H9 (cell line): ENCODE results near the gene CHMP1A. TPM values are rescaled to one million over a fixed set of nuclear protein-coding genes. Genes with fewer than 3 reads are reported as not detected.
A peak's percentile ranks its signal among the peaks of the same experiment; 100 is the strongest.

Source experiments
- DNase-seq: peaks from one replicate; pipeline ENCODE4 v3.0.0-alpha.2; 2017
- H2AFZ ChIP-seq: one replicate; pipeline ENCODE4 v1.6.1; 2013; ENCODE audit warnings: mild to moderate bottlenecking, low read length, control low read depth, moderate library complexity
- H2AK5ac ChIP-seq: 2 replicates; pipeline ENCODE4 v1.6.1; 2013; ENCODE audit warnings: low read length, control low read depth, mixed read lengths; ENCODE audit not compliant: insufficient read length
- H2BK120ac ChIP-seq: one replicate; pipeline ENCODE4 v1.6.1; 2013; ENCODE audit warnings: low read depth, mild to moderate bottlenecking, low read length, control low read depth, inconsistent platforms; ENCODE audit not compliant: poor library complexity, severe bottlenecking
- H2BK12ac ChIP-seq: 2 replicates; pipeline ENCODE4 v1.6.1; 2013; ENCODE audit warnings: low read length, control low read depth, mixed read lengths, low read depth; ENCODE audit not compliant: insufficient read length
- H2BK15ac ChIP-seq: 2 replicates; pipeline ENCODE4 v1.6.1; 2013; ENCODE audit warnings: low read depth, low read length, control low read depth
- H2BK20ac ChIP-seq: one replicate; pipeline ENCODE4 v1.6.1; 2013; ENCODE audit warnings: low read depth, mild to moderate bottlenecking, low read length, control low read depth, inconsistent platforms; ENCODE audit not compliant: poor library complexity, severe bottlenecking
- H2BK5ac ChIP-seq: 2 replicates; pipeline ENCODE4 v1.6.1; 2013; ENCODE audit warnings: low read length, control low read depth, mixed read lengths; ENCODE audit not compliant: insufficient read length
- H3K14ac ChIP-seq: 2 replicates; pipeline ENCODE4 v1.6.1; 2013; ENCODE audit warnings: low read length, control low read depth; ENCODE audit not compliant: insufficient read depth
- H3K18ac ChIP-seq: 2 replicates; pipeline ENCODE4 v1.6.1; 2013; ENCODE audit warnings: low read depth, mild to moderate bottlenecking, mixed read lengths, low read length, control low read depth; ENCODE audit not compliant: insufficient read length
- H3K23ac ChIP-seq: 2 replicates; pipeline ENCODE4 v1.6.1; 2013; ENCODE audit warnings: low read length, control low read depth, mixed read lengths, low read depth; ENCODE audit not compliant: insufficient read length
- H3K23me2 ChIP-seq: 2 replicates; pipeline ENCODE4 v1.6.1; 2013; ENCODE audit warnings: low read depth, mild to moderate bottlenecking, mixed read lengths, low read length, control low read depth; ENCODE audit not compliant: insufficient read length, poor library complexity, severe bottlenecking
- H3K27ac ChIP-seq: 2 replicates; pipeline ENCODE4 v1.5.1; 2013; ENCODE audit warnings: low read length, control low read depth, mixed read lengths, low read depth; ENCODE audit not compliant: insufficient read length
- H3K27me3 ChIP-seq: 2 replicates; pipeline ENCODE4 v1.6.1; 2013; ENCODE audit warnings: low read length, control low read depth, inconsistent platforms; ENCODE audit not compliant: insufficient read depth
- H3K4ac ChIP-seq: 2 replicates; pipeline ENCODE4 v1.6.1; 2013; ENCODE audit warnings: low read depth, mild to moderate bottlenecking, control low read depth, inconsistent platforms, low read length, moderate library complexity
- H3K4me1 ChIP-seq: 2 replicates; pipeline ENCODE4 v1.6.1; 2013; ENCODE audit warnings: low read length, control low read depth, inconsistent platforms; ENCODE audit not compliant: insufficient read depth
- H3K4me2 ChIP-seq: 2 replicates; pipeline ENCODE4 v1.6.1; 2013; ENCODE audit warnings: low read length, control low read depth, mixed read lengths; ENCODE audit not compliant: insufficient read length, insufficient read depth
- H3K56ac ChIP-seq: 2 replicates; pipeline ENCODE4 v1.6.1; 2013; ENCODE audit warnings: low read depth, mild to moderate bottlenecking, mixed read lengths, low read length, control low read depth; ENCODE audit not compliant: insufficient read length
- H3K79me1 ChIP-seq: 2 replicates; pipeline ENCODE4 v1.6.1; 2013; ENCODE audit warnings: low read depth, mild to moderate bottlenecking, moderate library complexity, low read length, control low read depth, inconsistent platforms; ENCODE audit not compliant: insufficient read depth, poor library complexity, severe bottlenecking
- H3K79me2 ChIP-seq: 2 replicates; pipeline ENCODE4 v1.6.1; 2013; ENCODE audit warnings: low read length, control low read depth, inconsistent platforms; ENCODE audit not compliant: insufficient read depth
- H3K9ac ChIP-seq: 2 replicates; pipeline ENCODE4 v1.6.1; 2013; ENCODE audit warnings: low read length, control low read depth, mixed read lengths; ENCODE audit not compliant: insufficient read length; ENCODE audit errors: extremely low read depth
- H3K9me3 ChIP-seq: one replicate; pipeline ENCODE4 v1.6.1; 2013; ENCODE audit warnings: low read depth, low read length, inconsistent platforms; ENCODE audit not compliant: control insufficient read depth
- H3T11ph ChIP-seq: one replicate; pipeline ENCODE4 v1.6.1; 2013; ENCODE audit warnings: mild to moderate bottlenecking, low read length, control low read depth, inconsistent platforms
- H4K20me1 ChIP-seq: one replicate; pipeline ENCODE4 v1.6.1; 2013; ENCODE audit not compliant: control insufficient read depth, insufficient read length, insufficient read depth
- H4K5ac ChIP-seq: 2 replicates; pipeline ENCODE4 v1.6.1; 2013; ENCODE audit warnings: low read depth, mild to moderate bottlenecking, mixed read lengths, low read length, control low read depth; ENCODE audit not compliant: insufficient read length
- H4K8ac ChIP-seq: replicated peaks from 2 replicates; pipeline ENCODE4 v1.6.1; 2013; ENCODE audit warnings: low read length, control low read depth, mixed read lengths, low read depth; ENCODE audit not compliant: insufficient read length
- H4K91ac ChIP-seq: 2 replicates; pipeline ENCODE4 v1.6.1; 2013; ENCODE audit warnings: low read depth, mild to moderate bottlenecking, moderate library complexity, mixed read lengths, low read length, control low read depth; ENCODE audit not compliant: insufficient read length
- H3K27ac Mint-ChIP-seq, 3 experiments: 2 replicates in 2 of 3; 3 replicates in 1 of 3; pipeline ENCODE4 v1.8.0; 2020 to 2021; ENCODE audit warnings: mixed read lengths in 3 of 3, mild to moderate bottlenecking in 1 of 3, moderate library complexity in 1 of 3
- H3K27me3 Mint-ChIP-seq: 2 replicates; pipeline ENCODE4 v1.8.0; 2021; ENCODE audit warnings: low read depth, mild to moderate bottlenecking, moderate library complexity, mixed read lengths
- H3K36me3 Mint-ChIP-seq, 3 experiments: 2 replicates in 2 of 3; 3 replicates in 1 of 3; pipeline ENCODE4 v1.8.0; 2020 to 2021; ENCODE audit warnings: low read depth in 3 of 3, mixed read lengths in 3 of 3; ENCODE audit not compliant: insufficient read depth in 1 of 3
- H3K4me1 Mint-ChIP-seq, 2 experiments: 2 replicates each; pipeline ENCODE4 v1.8.0; 2020; ENCODE audit warnings: mixed read lengths in 2 of 2
- H3K4me3 Mint-ChIP-seq, 2 experiments: 2 replicates in 1 of 2; 3 replicates in 1 of 2; pipeline ENCODE4 v1.8.0; 2020 to 2021; ENCODE audit warnings: mild to moderate bottlenecking in 2 of 2, mixed read lengths in 2 of 2, moderate library complexity in 1 of 2
- H3K9me3 Mint-ChIP-seq, 2 experiments: 2 replicates in 1 of 2; 3 replicates in 1 of 2; pipeline ENCODE4 v1.8.0; 2020; ENCODE audit warnings: mild to moderate bottlenecking in 2 of 2, mixed read lengths in 2 of 2, moderate library complexity in 1 of 2
- CTCF ChIP-seq: fragments of 200-600 bp; sonication (generic); conservative IDR thresholded peaks from 3 replicates; pipeline ENCODE4 v1.8.0; 2021; ENCODE audit warnings: antibody characterized with exemption, mild to moderate bottlenecking
- whole genome bisulfite sequencing: extraction: QIAGEN DNeasy Blood & Tissue Kit; methylation state at CpG from one replicate; pipeline ENCODE4 v1.1.7; 2013; ENCODE audit warnings: missing lambda C conversion rate, low lambda C conversion rate, mixed read lengths; ENCODE audit not compliant: insufficient read length; ENCODE audit errors: extremely low coverage; 5-methylcytosine and 5-hydroxymethylcytosine counted together
- total RNA-seq: library from RNA; stranded (reverse); gene quantifications from 2 replicates; pipeline ENCODE4 v1.2.1, GENCODE V29; 2021

The CHMP1A gene
- total RNA-seq, 1 experiment from 2014 or later, result 89.6 TPM

GRCh38 chr16:89615596-89616090 lies 41.9 kb downstream of the CHMP1A start:
- no peak overlapping the region for H2BK120ac ChIP-seq
- no peak overlapping the region; a peak in 1 of 7 replicates for H3K27ac Mint-ChIP-seq
- no peak overlapping the region for H2AFZ ChIP-seq
- no peak overlapping the region for H4K5ac ChIP-seq
- H4K20me1 ChIP-seq, result no peaks in the 10 kb centered on the region
- H3K56ac ChIP-seq, result no peak overlapping the region
- no peak overlapping the region for H3K4me2 ChIP-seq
- H2BK5ac ChIP-seq, result no peak overlapping the region
- no peak overlapping the region for H3K9ac ChIP-seq
- no peak overlapping the region for H2BK12ac ChIP-seq
- no peak overlapping the region for H3K23ac ChIP-seq
- H3K27me3 Mint-ChIP-seq, result no peaks in the 10 kb centered on the region; the same call in 1 of the 2 replicates
- H2BK20ac ChIP-seq, result no peak overlapping the region
- peaks cover 0 to 2% of the 10 kb centered on the region in 2 experiments; a peak in 2 of 5 replicates for H3K9me3 Mint-ChIP-seq
- H2AK5ac ChIP-seq, result no peak overlapping the region
- no peak overlapping the region for H3K27ac ChIP-seq
- H3T11ph ChIP-seq, result no peak overlapping the region
- H4K8ac ChIP-seq, result no peak overlapping the region
- H3K14ac ChIP-seq, result no peak overlapping the region
- no peaks in the 10 kb centered on the region for H3K23me2 ChIP-seq
- H3K4me1 ChIP-seq, result no peaks in the 10 kb centered on the region; the same call in 1 of the 2 replicates
- H3K4me1 Mint-ChIP-seq, result peaks cover 6 to 29% of the 10 kb centered on the region in 2 experiments
- WGBS, result no CpG with 5 or more reads among the region's 17 CpGs
- no peaks in the 10 kb centered on the region for H3K79me1 ChIP-seq
- DNase-seq, result peak; percentile 71
- H3K4ac ChIP-seq, result no peak overlapping the region
- H3K4me3 Mint-ChIP-seq, result no peak overlapping the region
- TF ChIP-seq CTCF, result peak; percentile 90
- no peak overlapping the region for H3K18ac ChIP-seq
- H3K79me2 ChIP-seq, result no peaks in the 10 kb centered on the region
- no peak overlapping the region for H4K91ac ChIP-seq
- H3K27me3 ChIP-seq, result no peaks in the 10 kb centered on the region
- no peak overlapping the region for H2BK15ac ChIP-seq
- no peaks in the 10 kb centered on the region for H3K9me3 ChIP-seq
- H3K36me3 Mint-ChIP-seq, result peaks cover 0 to 5% (median 3%) of the 10 kb centered on the region in 3 experiments; a peak in 3 of 7 replicates
